ENCODE results near the gene KIAA0408.
"Not testable (repeated sequence)": the region's sequence is repeated elsewhere in the genome, so short reads cannot be mapped to it uniquely, and the experiment has no call there.

DNA sequence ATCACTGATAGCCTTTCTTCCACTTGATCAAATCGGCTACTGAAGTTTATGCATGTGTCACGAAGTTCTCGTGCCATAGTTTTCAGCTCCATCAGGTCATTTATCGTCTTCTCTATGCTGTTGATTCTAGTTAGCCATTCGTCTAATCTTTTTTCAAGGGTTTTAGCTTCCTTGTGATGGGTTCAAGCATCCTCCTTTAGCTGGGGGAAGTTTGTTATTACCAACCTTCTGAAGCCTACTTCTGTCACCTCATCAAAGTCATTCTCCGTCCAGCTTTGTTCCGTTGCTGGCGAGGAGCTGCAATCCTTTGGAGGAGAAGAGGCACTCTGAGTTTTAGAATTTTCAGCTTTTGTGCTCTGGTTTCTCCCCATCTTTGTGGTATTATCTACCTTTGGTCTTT, 47.2 kb downstream of the KIAA0408 start:
- TF ChIP-seq TAF1 (IDR thresholded peaks at IDR 0.05; ENCODE audit: borderline replicate concordance, low read depth, low read length); POLR2AphosphoS5 (IDR thresholded peaks at IDR 0.05; ENCODE audit: low read depth, low read length): not testable (repeated sequence)

Measured in GM12892 (cell line).